GM12878 (cell line): ENCODE data around the gene RAC3. TPM values are rescaled to one million over a fixed set of nuclear protein-coding genes. Genes with fewer than 3 reads are reported as not detected.

Source experiments
- ATAC-seq: fragments of 200-7000 bp; cut with Tn5 transposase; 3 replicates; pipeline ENCODE4 v1.9.1; 2020; ENCODE audit warnings: mild to moderate bottlenecking, moderate library complexity
- BruUV-seq: library from RNA; stranded (reverse); fragments of 400-500 nt; replicated peaks from 2 replicates; lab custom pipeline; 2021; lab: Mats Ljungman, UMichigan
- CTCF ChIA-PET: fragments of 300-600 bp; sonication (Branson Sonifier 250); formaldehyde crosslinking; extraction: SDS; loops from one replicate; lab custom pipeline; 2021; ENCODE audit warnings: inconsistent platforms; lab: Yijun Ruan, JAX
- POLR2A ChIA-PET: fragments of 350-600 bp; formaldehyde crosslinking; extraction: SDS; loops from one replicate; lab custom pipeline; 2021; ENCODE audit warnings: inconsistent platforms; lab: Charles Lee
- RAD21 ChIA-PET: fragments of 300-600 bp; sonication (Branson Sonifier 250); formaldehyde crosslinking; loops from one replicate; lab custom pipeline; 2023; ENCODE audit warnings: antibody characterized with exemption; ENCODE audit not compliant: unreplicated experiment; lab: Charles Lee
- SMC1A ChIA-PET: fragments of 300-600 bp; sonication (Branson Sonifier 250); formaldehyde crosslinking; loops from one replicate; lab custom pipeline; 2023; ENCODE audit not compliant: unreplicated experiment, uncharacterized antibody; lab: Charles Lee
- DNase-seq: peaks from one replicate; pipeline ENCODE4 v3.0.0-alpha.2; 2011; ENCODE audit warnings: low read depth, low spot score
- FAIRE-seq: peaks from 3 replicates; lab custom pipeline; 2011; peaks lifted over from hg19 to GRCh38; lab: Jason Lieb, UNC
- H2AFZ ChIP-seq: 2 replicates; pipeline ENCODE4 v1.6.0; 2011; ENCODE audit warnings: low read depth, low read length, control low read depth; ENCODE audit not compliant: control insufficient read depth
- H3K27ac ChIP-seq: 2 replicates; pipeline ENCODE4 v1.5.1; 2011; ENCODE audit warnings: control low read depth; ENCODE audit not compliant: control insufficient read depth, insufficient read depth
- H3K27me3 ChIP-seq, 2 experiments: replicated peaks in 1 of 2; 2 replicates each; pipeline versions ENCODE4 v1.6.0 to v1.6.1; 2011; ENCODE audit warnings: low read length in 1 of 2; ENCODE audit not compliant: control insufficient read depth in 2 of 2, insufficient read depth in 2 of 2
- H3K36me3 ChIP-seq, 2 experiments: 2 replicates each; pipeline ENCODE4 v1.5.1; 2011; ENCODE audit warnings: low read length in 1 of 2; ENCODE audit not compliant: control insufficient read depth in 2 of 2, insufficient read depth in 2 of 2
- H3K4me1 ChIP-seq: 2 replicates; pipeline ENCODE4 v1.6.1; 2011; ENCODE audit warnings: mild to moderate bottlenecking, low read length, moderate library complexity, mixed read lengths; ENCODE audit not compliant: control insufficient read depth, insufficient read depth
- H3K4me2 ChIP-seq: 2 replicates; pipeline ENCODE4 v1.6.0; 2011; ENCODE audit warnings: control low read depth; ENCODE audit not compliant: control insufficient read depth, insufficient read depth
- H3K4me3 ChIP-seq: fragments of 200-600 bp; sonication (generic); 2 replicates; pipeline ENCODE4 v1.5.1; 2016
- H3K79me2 ChIP-seq: 2 replicates; pipeline ENCODE4 v1.6.0; 2011; ENCODE audit warnings: low read length; ENCODE audit not compliant: control insufficient read depth, insufficient read depth
- H3K9ac ChIP-seq: 2 replicates; pipeline ENCODE4 v1.8.0; 2011; ENCODE audit warnings: low read length, control low read depth, mixed read lengths; ENCODE audit not compliant: control insufficient read depth, insufficient read depth
- H3K9me3 ChIP-seq: replicated peaks from 3 replicates; pipeline ENCODE4 v1.5.1; 2011; ENCODE audit warnings: mild to moderate bottlenecking, low read length; ENCODE audit not compliant: control insufficient read depth, insufficient read depth
- H4K20me1 ChIP-seq: 2 replicates; pipeline ENCODE4 v1.6.0; 2011; ENCODE audit not compliant: control insufficient read depth, insufficient read depth
- ATF2 ChIP-seq: IDR thresholded peaks from 2 replicates; pipeline ENCODE4 v1.6.1; 2012; ENCODE audit warnings: low read length, inconsistent platforms
- BACH1 ChIP-seq: fragments of 450-650 bp; IDR thresholded peaks from 2 replicates; pipeline ENCODE4 v1.6.1; 2017; ENCODE audit warnings: mild to moderate bottlenecking, borderline replicate concordance
- E2F4 ChIP-seq: IDR thresholded peaks from 2 replicates; pipeline ENCODE4 v1.6.1; 2012; ENCODE audit warnings: low read depth, low read length, improper control_type of control experiment
- IKZF1 ChIP-seq: fragments of 450-650 bp; conservative IDR thresholded peaks from 2 replicates; pipeline ENCODE4 v1.6.1; 2017; ENCODE audit warnings: antibody characterized with exemption, mild to moderate bottlenecking
- JUNB ChIP-seq: IDR thresholded peaks from 2 replicates; pipeline ENCODE4 v1.6.1; 2016; ENCODE audit warnings: antibody characterized with exemption, mild to moderate bottlenecking
- NRF1 ChIP-seq: conservative IDR thresholded peaks from 2 replicates; pipeline ENCODE4 v1.6.1; 2011; ENCODE audit warnings: mild to moderate bottlenecking, low read depth, low read length, improper control_type of control experiment
- PAX5 ChIP-seq: IDR thresholded peaks from 2 replicates; pipeline ENCODE4 v1.6.1; 2011; ENCODE audit warnings: low read depth, low read length, borderline replicate concordance
- REST ChIP-seq: IDR thresholded peaks from 2 replicates; pipeline ENCODE4 v1.6.1; 2012; ENCODE audit warnings: mild to moderate bottlenecking, low read depth, low read length
- TCF3 ChIP-seq: IDR thresholded peaks from 2 replicates; pipeline ENCODE4 v1.6.1; 2012; ENCODE audit warnings: low read depth, mild to moderate bottlenecking, low read length, borderline replicate concordance; ENCODE audit not compliant: insufficient read depth
- ZBTB11 ChIP-seq: fragments of 450-650 bp; formaldehyde crosslinking; IDR thresholded peaks from 2 replicates; pipeline ENCODE4 v1.5.0; 2022; ENCODE audit warnings: mild to moderate bottlenecking, missing genetic modification characterization
- ZBTB33 ChIP-seq: fragments of 450-650 bp; IDR thresholded peaks from 2 replicates; pipeline ENCODE4 v1.6.1; 2017; ENCODE audit warnings: mild to moderate bottlenecking
- WGBS: methylation state at CpG from one replicate; pipeline ENCODE4 v1.1.6; 2016; ENCODE audit warnings: low lambda C conversion rate; ENCODE audit not compliant: insufficient replicate concordance, insufficient coverage; ENCODE audit errors: missing lambda C conversion rate; 5-methylcytosine and 5-hydroxymethylcytosine counted together
- in situ Hi-C: fragments of 300-500 bp; cut with MboI; formaldehyde crosslinking; loops from 9 replicates; pipeline ENCODE4 v1.14.3; 2018; ENCODE audit warnings: mixed read lengths
- intact Hi-C: fragments of 100-400 bp; cut with micrococcal nuclease; formaldehyde crosslinking; loops from one replicate; pipeline ENCODE4 v1.14.2; 2022; ENCODE audit not compliant: unreplicated experiment
- polyA plus RNA-seq, 11 experiments: library from polyadenylated mRNA; depleted of rRNA in 4 of 11; unstranded in 6 of 11; stranded (reverse) in 5 of 11; fragments of >200 nt; fragmentation: Nextera tagmentation in 4 of 11; fragmentation: Illumina TruSeq in 1 of 11; extraction: Ambion mirVana in 4 of 11; extraction: Trizol in 1 of 11; gene quantifications; 1 replicate in 1 of 11; 2 replicates in 10 of 11; pipeline versions ENCODE4 v1.2.1 to v1.2.3, GENCODE V29; 2011 to 2016; ENCODE audit warnings: inconsistent platforms in 2 of 11, missing spikeins in 2 of 11, low read depth in 1 of 11
- total RNA-seq, 4 experiments: library from RNA; depleted of rRNA in 3 of 4; stranded (reverse); fragments of >200 nt in 3 of 4; fragmentation: Illumina TruSeq in 1 of 4; extraction: Trizol in 1 of 4; gene quantifications; 2 replicates each; pipeline versions ENCODE4 v1.2.1 to v1.2.3, GENCODE V29; 2013 to 2021

Gene RAC3
- total and polyA plus RNA-seq, 10 of the 15 experiments (the other 5 are each of a cell fraction or from before 2014, with no cell fraction given), result 0.11 to 32.9 (median 6.7) TPM

- Histone ChIP-seq H3K4me1 (peaks cover 10% of the 10 kb centered on the region), H3K36me3 (no peaks in the 10 kb centered on the region; a peak in 1 of 4 replicates), H2AFZ (no peak overlapping the region), H3K4me3 (no peak overlapping the region), H3K79me2 (peaks cover 5% of the 10 kb centered on the region), H3K27ac (no peak overlapping the region), H3K9ac (no peak overlapping the region), H4K20me1 (no peaks in the 10 kb centered on the region), H3K4me2 (no peak overlapping the region), H3K9me3 (no peaks in the 10 kb centered on the region), H3K27me3 (no peaks in the 10 kb centered on the region)
- in situ Hi-C loops (loop anchor here (5.0 kb wide), 1 partner anchor 118 kb away; no protein-coding TSS in a partner anchor), intact Hi-C loops (loop anchor here (5.0 kb wide), 1 partner anchor 58 kb away; the partner anchor contains the start of gene FASN)
- ChIA-PET CTCF (interaction anchor here (1.4 kb wide), 1 partner anchor 11 kb away, joined by 3 read pairs; no protein-coding TSS in a partner anchor), RAD21 (interaction anchor here (0.7 kb wide), 1 partner anchor 72 kb away, joined by 4 read pairs; no protein-coding TSS in a partner anchor), POLR2A (interaction anchor here (0.7 kb wide), 1 partner anchor 118 kb away, joined by 10 read pairs; no protein-coding TSS in a partner anchor), SMC1A (no interaction called here)
- WGBS, result 65% methylated on average over 8 of the region's 8 CpGs
- no peak for ATAC-seq
- no peak for FAIRE-seq
- DNase-seq, result no peak
- no TSS peak for BruUV-seq
- TF ChIP-seq JUNB (no peak), TCF3 (no peak), BACH1 (no peak), ZBTB33 (no peak), ATF2 (no peak), ZBTB11 (CRISPR knock-in tag) (no peak), NRF1 (no peak), IKZF1 (no peak), E2F4 (no peak), REST (no peak), PAX5 (no peak)
Measured at GRCh38 chr17:82039695-82040299, 8.3 kb downstream of the RAC3 start.
